ENCODE results near the gene DCTN3. TPM values are rescaled to one million over a fixed set of nuclear protein-coding genes. Genes with fewer than 3 reads are reported as not detected.
A peak's percentile ranks its signal among the peaks of the same experiment; 100 is the strongest.

The DCTN3 gene
- total RNA-seq, 2 experiments from 2014 or later, result 81.5 to 84.4 TPM

- ChIA-PET POLR2A (interaction anchor here (0.6 to 4.7 kb wide), 8 partner anchors 8 to 452 kb away, joined by 3 to 54 read pairs (median 6); partner anchors contain the start of genes DCTN3, GALT and SIGMAR1), CTCF (interaction anchor here (0.8 to 6.7 kb wide), 8 partner anchors 17 to 452 kb away, joined by 3 to 57 read pairs (median 5); partner anchors contain the start of genes GALT and SIGMAR1)
- intact Hi-C loops (cut with DNase I, micrococcal nuclease), result loop anchor here in 1 of 2 experiments (2.0 to 5.0 kb wide), 4 partner anchors 52 to 437 kb away; partner anchors contain the start of genes DNAI1, DNAJB5, FAM219A and RPP25L
- peaks cover 60% of the 10 kb centered on the region for H3K4me1 ChIP-seq (ENCODE audit: insufficient read depth, low read length)
- H3K36me3 Mint-ChIP-seq (ENCODE audit: low read depth), result peaks cover 63% of the 10 kb centered on the region
- no peaks in the 10 kb centered on the region for H3K27me3 Mint-ChIP-seq
- H3K36me3 ChIP-seq (ENCODE audit: insufficient read depth, low read length), result peaks cover 22% of the 10 kb centered on the region
- H3K27ac ChIP-seq (ENCODE audit: low read depth in 1 of 2, low read length in 2 of 2), result peak overlapping the region; percentile 64 to 92
- H3K4me3 ChIP-seq (ENCODE audit: low read length), result peak overlapping the region; percentile 90
- no peak for DNase-seq
- peaks cover 3 to 7% of the 10 kb centered on the region in 2 experiments for H3K9me3 ChIP-seq (ENCODE audit: control insufficient read depth in 1 of 2, insufficient read depth in 1 of 2, low read length in 2 of 2)
- peaks cover 5% of the 10 kb centered on the region for H3K9me3 Mint-ChIP-seq
- H3K27me3 ChIP-seq (ENCODE audit: control insufficient read depth in 1 of 2, insufficient read depth in 2 of 2, low read length in 2 of 2), result no peaks in the 10 kb centered on the region
- H3K4me3 Mint-ChIP-seq, result peak overlapping the region; percentile 97
- peak overlapping the region; percentile 99 for H3K27ac Mint-ChIP-seq
- peaks cover 52% of the 10 kb centered on the region for H3K4me1 Mint-ChIP-seq (ENCODE audit: low read depth)
- TF ChIP-seq, protein P1, sequence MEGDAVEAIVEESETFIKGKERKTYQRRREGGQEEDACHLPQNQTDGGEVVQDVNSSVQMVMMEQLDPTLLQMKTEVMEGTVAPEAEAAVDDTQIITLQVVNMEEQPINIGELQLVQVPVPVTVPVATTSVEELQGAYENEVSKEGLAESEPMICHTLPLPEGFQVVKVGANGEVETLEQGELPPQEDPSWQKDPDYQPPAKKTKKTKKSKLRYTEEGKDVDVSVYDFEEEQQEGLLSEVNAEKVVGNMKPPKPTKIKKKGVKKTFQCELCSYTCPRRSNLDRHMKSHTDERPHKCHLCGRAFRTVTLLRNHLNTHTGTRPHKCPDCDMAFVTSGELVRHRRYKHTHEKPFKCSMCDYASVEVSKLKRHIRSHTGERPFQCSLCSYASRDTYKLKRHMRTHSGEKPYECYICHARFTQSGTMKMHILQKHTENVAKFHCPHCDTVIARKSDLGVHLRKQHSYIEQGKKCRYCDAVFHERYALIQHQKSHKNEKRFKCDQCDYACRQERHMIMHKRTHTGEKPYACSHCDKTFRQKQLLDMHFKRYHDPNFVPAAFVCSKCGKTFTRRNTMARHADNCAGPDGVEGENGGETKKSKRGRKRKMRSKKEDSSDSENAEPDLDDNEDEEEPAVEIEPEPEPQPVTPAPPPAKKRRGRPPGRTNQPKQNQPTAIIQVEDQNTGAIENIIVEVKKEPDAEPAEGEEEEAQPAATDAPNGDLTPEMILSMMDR (IDR thresholded peaks at IDR 0.05), result no peak
- ATAC-seq (ENCODE audit: poor library complexity), result no peak
Observed at GRCh38 chr9:34665067-34665380, 44.7 kb upstream of the DCTN3 start.

- ChIA-PET CTCF (interaction anchor here (0.8 to 6.7 kb wide), 8 partner anchors 17 to 452 kb away, joined by 3 to 57 read pairs (median 5); partner anchors contain the start of genes GALT and SIGMAR1), POLR2A (interaction anchor here (0.7 to 4.7 kb wide), 7 partner anchors 8 to 44 kb away, joined by 4 to 54 read pairs (median 6); partner anchors contain the start of genes DCTN3, GALT and SIGMAR1)
- ATAC-seq (ENCODE audit: poor library complexity) (peak; percentile 42), DNase-seq (peak; percentile 32 to 88 (median 67))
- Histone ChIP-seq H3K27ac (ENCODE audit: low read depth in 1 of 2, low read length in 2 of 2) (peak overlapping the region; percentile 66 to 92), H3K4me1 (ENCODE audit: insufficient read depth, low read length) (peaks cover 66% of the 10 kb centered on the region), H3K27me3 (ENCODE audit: control insufficient read depth in 1 of 2, insufficient read depth in 2 of 2, low read length in 2 of 2) (no peaks in the 10 kb centered on the region), H3K36me3 (ENCODE audit: insufficient read depth, low read length) (peaks cover 28% of the 10 kb centered on the region), H3K4me3 (ENCODE audit: low read length) (peak overlapping the region; percentile 90), H3K9me3 (ENCODE audit: control insufficient read depth in 1 of 2, insufficient read depth in 1 of 2, low read length in 2 of 2) (peaks cover 0 to 1% of the 10 kb centered on the region in 2 experiments)
- peak overlapping the region; percentile 99 for H3K27ac Mint-ChIP-seq
- H3K36me3 Mint-ChIP-seq (ENCODE audit: low read depth), result peaks cover 60% of the 10 kb centered on the region
- peaks cover 52% of the 10 kb centered on the region for H3K4me1 Mint-ChIP-seq (ENCODE audit: low read depth)
- TF ChIP-seq, protein P1 (IDR thresholded peaks at IDR 0.05), result peak; percentile 74
- H3K4me3 Mint-ChIP-seq, result peak overlapping the region; percentile 97
- H3K9me3 Mint-ChIP-seq, result peaks cover 5% of the 10 kb centered on the region
- intact Hi-C loops (cut with DNase I, micrococcal nuclease), result loop anchor here (1.0 to 5.0 kb wide), 8 partner anchors 17 to 438 kb away; partner anchors contain the start of genes RPP25L (in 2 of the 2), DNAI1 (in 1 of the 2), DNAJB5 (in 1 of the 2) and FAM219A (in 1 of the 2)
- H3K27me3 Mint-ChIP-seq, result no peaks in the 10 kb centered on the region
Observed at GRCh38 chr9:34664281-34665066, 44.2 kb upstream of the DCTN3 start.

DNA sequence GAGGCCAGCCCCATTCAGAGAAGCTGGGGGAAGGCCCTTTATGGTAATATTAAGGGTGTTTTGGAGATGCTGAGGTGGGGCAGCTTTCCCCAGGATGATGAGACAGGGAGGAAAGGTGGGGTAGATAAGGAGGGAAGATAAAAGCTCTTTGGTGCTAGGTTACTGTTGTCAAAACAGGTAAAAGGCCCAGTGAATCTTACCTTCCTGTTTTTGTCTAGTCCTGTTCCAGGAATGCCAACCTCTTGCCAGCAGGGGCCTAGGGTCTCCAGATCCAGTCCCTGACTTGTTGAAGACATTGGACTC is 43.0 kb upstream of the DCTN3 start:
- peaks cover 48% of the 10 kb centered on the region for H3K36me3 Mint-ChIP-seq (ENCODE audit: low read depth)
- peak in 8 of 14 experiments; percentile 11 to 79 (median 42) for DNase-seq
- Histone ChIP-seq H3K4me3 (ENCODE audit: low read length) (peak overlapping the region; percentile 12), H3K9me3 (ENCODE audit: control insufficient read depth in 1 of 2, insufficient read depth in 1 of 2, low read length in 2 of 2) (no peaks in the 10 kb centered on the region), H3K36me3 (ENCODE audit: insufficient read depth, low read length) (peaks cover 34% of the 10 kb centered on the region), H3K4me1 (ENCODE audit: insufficient read depth, low read length) (peaks cover 70% of the 10 kb centered on the region), H3K27ac (ENCODE audit: low read depth in 1 of 2, low read length in 2 of 2) (peak overlapping the region; percentile 66 to 92), H3K27me3 (ENCODE audit: control insufficient read depth in 1 of 2, insufficient read depth in 2 of 2, low read length in 2 of 2) (no peaks in the 10 kb centered on the region)
- ATAC-seq (ENCODE audit: poor library complexity), result no peak
- ChIA-PET CTCF (interaction anchor here (0.6 to 6.7 kb wide), 5 partner anchors 15 to 428 kb away, joined by 3 to 57 read pairs (median 15); partner anchors contain the start of genes GALT and SIGMAR1), POLR2A (interaction anchor here (0.8 to 4.7 kb wide), 6 partner anchors 13 to 59 kb away, joined by 3 to 54 read pairs (median 6); partner anchors contain the start of genes GALT and SIGMAR1)
- peak overlapping the region; percentile 97 for H3K4me3 Mint-ChIP-seq
- intact Hi-C loops (cut with DNase I, micrococcal nuclease), result loop anchor here in 1 of 2 experiments (2.0 kb wide), 1 partner anchor 24 kb away; no protein-coding TSS in a partner anchor
- H3K27me3 Mint-ChIP-seq, result no peaks in the 10 kb centered on the region
- peak overlapping the region; percentile 99 for H3K27ac Mint-ChIP-seq
- TF ChIP-seq, protein P1 (IDR thresholded peaks at IDR 0.05), result no peak
- H3K9me3 Mint-ChIP-seq, result no peaks in the 10 kb centered on the region
- peaks cover 52% of the 10 kb centered on the region for H3K4me1 Mint-ChIP-seq (ENCODE audit: low read depth)

Measured in CD4-positive, alpha-beta T cell (primary cell).